ENCODE measurements around the gene OR13D1. TPM values are rescaled to one million over a fixed set of nuclear protein-coding genes. Genes with fewer than 3 reads are reported as not detected.
A peak's percentile ranks its signal among the peaks of the same experiment; 100 is the strongest.
"Not testable (repeated sequence)": the region's sequence is repeated elsewhere in the genome, so short reads cannot be mapped to it uniquely, and the experiment has no call there.

The OR13D1 gene
- total RNA-seq, 1 donor from 2014 or later: not detected

DNA sequence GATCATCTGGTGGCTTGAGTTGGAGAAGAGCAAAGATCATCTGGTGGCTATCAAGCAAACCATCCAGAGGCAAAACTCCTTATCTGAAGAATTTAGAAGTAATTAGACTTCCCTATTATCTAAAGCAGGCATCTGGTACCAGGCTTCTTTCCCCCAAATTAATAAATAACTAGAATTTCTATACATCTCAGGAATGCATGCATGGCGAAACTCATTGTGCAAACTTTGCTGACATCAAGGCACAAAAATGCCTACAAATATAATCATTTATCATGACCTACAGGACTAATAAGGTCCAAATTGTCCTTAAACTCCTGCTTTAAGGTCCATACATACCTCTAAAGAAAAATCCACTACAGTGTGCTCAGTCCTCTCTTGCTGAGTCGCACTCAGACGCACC lies 6.0 kb downstream of the OR13D1 start:
- no peak for DNase-seq (ENCODE audit: extremely low spot score, unreplicated experiment)
- Mint-ChIP-seq H3K4me1 (ENCODE audit: unreplicated experiment) (no peaks in the 10 kb centered on the region), H3K9me3 (ENCODE audit: unreplicated experiment) (no peaks in the 10 kb centered on the region), H3K27me3 (ENCODE audit: unreplicated experiment) (peaks cover 21% of the 10 kb centered on the region), H3K27ac (ENCODE audit: unreplicated experiment) (no peak overlapping the region), H3K4me3 (ENCODE audit: unreplicated experiment) (no peak overlapping the region), H3K36me3 (ENCODE audit: unreplicated experiment) (no peaks in the 10 kb centered on the region)
- TF ChIP-seq, protein P1, sequence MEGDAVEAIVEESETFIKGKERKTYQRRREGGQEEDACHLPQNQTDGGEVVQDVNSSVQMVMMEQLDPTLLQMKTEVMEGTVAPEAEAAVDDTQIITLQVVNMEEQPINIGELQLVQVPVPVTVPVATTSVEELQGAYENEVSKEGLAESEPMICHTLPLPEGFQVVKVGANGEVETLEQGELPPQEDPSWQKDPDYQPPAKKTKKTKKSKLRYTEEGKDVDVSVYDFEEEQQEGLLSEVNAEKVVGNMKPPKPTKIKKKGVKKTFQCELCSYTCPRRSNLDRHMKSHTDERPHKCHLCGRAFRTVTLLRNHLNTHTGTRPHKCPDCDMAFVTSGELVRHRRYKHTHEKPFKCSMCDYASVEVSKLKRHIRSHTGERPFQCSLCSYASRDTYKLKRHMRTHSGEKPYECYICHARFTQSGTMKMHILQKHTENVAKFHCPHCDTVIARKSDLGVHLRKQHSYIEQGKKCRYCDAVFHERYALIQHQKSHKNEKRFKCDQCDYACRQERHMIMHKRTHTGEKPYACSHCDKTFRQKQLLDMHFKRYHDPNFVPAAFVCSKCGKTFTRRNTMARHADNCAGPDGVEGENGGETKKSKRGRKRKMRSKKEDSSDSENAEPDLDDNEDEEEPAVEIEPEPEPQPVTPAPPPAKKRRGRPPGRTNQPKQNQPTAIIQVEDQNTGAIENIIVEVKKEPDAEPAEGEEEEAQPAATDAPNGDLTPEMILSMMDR (IDR thresholded peaks at IDR 0.05): no peak

DNA sequence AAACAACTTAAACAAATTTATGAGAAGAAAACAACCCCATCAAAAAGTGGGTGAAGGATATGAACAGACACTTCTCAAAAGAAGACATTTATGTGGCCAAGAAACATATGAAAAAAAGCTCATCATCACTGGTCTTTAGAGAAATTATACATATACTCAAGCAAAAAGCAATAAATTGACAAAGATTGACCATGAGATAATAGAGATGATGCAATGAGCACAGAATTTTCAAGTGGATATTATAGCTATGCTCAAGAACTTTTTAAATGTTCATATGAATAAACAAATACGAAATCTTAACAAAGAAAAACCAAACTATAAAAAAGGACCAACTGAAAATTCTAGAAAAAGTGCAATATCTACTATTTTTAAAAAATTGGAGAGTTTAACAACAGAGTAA lies 14.4 kb downstream of the OR13D1 start:
- not testable (repeated sequence) for H3K4me1 Mint-ChIP-seq (ENCODE audit: unreplicated experiment); H3K9me3 Mint-ChIP-seq (ENCODE audit: unreplicated experiment); H3K36me3 Mint-ChIP-seq (ENCODE audit: unreplicated experiment); DNase-seq (ENCODE audit: extremely low spot score, unreplicated experiment); H3K27ac Mint-ChIP-seq (ENCODE audit: unreplicated experiment); H3K4me3 Mint-ChIP-seq (ENCODE audit: unreplicated experiment)
- peaks cover 36% of the 10 kb centered on the region for H3K27me3 Mint-ChIP-seq (ENCODE audit: unreplicated experiment)

DNA sequence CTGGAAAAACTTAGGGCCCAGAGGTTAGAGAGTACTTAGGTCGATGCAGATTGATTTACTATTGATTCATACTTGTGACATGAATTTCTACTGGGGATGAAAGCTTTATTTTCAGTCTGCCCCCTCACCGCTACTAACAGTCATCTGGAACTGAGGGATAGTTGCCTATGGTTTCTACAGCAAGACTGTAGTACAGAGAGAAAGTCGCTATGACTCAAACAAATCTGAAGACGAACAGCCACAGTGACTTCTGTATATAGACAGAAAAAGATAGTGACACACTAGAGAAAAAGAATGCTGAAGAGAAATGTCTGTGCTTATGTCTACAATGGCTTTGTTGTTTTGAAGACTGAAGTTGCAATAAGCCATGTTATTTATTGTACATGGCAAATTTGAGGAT lies 17.3 kb downstream of the OR13D1 start:
- Mint-ChIP-seq H3K27me3 (ENCODE audit: unreplicated experiment) (peaks cover 43% of the 10 kb centered on the region), H3K4me3 (ENCODE audit: unreplicated experiment) (no peak overlapping the region), H3K9me3 (ENCODE audit: unreplicated experiment) (no peaks in the 10 kb centered on the region), H3K36me3 (ENCODE audit: unreplicated experiment) (no peaks in the 10 kb centered on the region), H3K27ac (ENCODE audit: unreplicated experiment) (no peak overlapping the region), H3K4me1 (ENCODE audit: unreplicated experiment) (no peaks in the 10 kb centered on the region)
- TF ChIP-seq, protein P1 (IDR thresholded peaks at IDR 0.05): no peak
- DNase-seq (ENCODE audit: extremely low spot score, unreplicated experiment): no peak

DNA sequence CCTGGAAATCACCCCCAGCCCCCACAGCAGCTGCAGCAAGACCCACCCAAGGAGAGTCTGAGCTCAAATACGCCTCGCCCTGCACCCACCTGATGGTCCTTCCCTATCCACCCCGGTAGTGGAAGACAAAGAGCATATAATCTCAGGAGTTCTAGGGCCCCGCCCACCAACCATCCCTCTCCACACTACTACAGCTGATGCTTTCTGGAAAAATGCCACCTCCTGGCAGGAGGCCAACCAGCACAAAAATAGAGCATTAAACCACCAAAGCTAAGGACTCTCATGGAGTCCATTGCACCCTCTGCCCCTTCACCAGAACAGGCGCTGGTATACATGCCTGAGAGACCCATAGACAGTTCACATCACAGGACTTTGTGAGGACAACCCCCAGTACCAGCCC lies 30.7 kb downstream of the OR13D1 start:
- Mint-ChIP-seq H3K27me3 (ENCODE audit: unreplicated experiment) (peaks cover 40% of the 10 kb centered on the region), H3K4me1 (ENCODE audit: unreplicated experiment) (no peaks in the 10 kb centered on the region), H3K36me3 (ENCODE audit: unreplicated experiment) (no peaks in the 10 kb centered on the region), H3K9me3 (ENCODE audit: unreplicated experiment) (no peaks in the 10 kb centered on the region), H3K4me3 (ENCODE audit: unreplicated experiment) (no peak overlapping the region), H3K27ac (ENCODE audit: unreplicated experiment) (no peak overlapping the region)
- DNase-seq (ENCODE audit: extremely low spot score, unreplicated experiment): no peak
- TF ChIP-seq, protein P1 (IDR thresholded peaks at IDR 0.05): no peak

DNA sequence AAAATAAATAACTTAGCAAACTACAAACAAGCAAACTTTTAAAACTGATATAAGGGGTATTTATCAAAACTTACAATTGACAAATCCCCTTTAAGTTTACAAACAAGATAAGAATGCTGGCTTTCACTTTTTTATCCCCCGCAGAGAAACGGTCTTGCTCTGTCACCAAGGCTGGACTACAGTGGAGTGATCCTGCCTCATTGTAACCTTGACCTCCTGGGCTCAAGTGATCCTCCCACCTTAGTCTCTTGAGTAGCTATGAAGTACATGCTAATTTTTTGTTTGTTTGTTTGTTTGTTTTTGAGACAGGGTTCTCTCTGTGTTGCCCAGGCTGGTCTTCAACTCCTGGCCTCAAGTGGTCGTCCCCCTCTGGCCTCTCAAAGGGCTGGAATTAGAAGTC lies 44.1 kb downstream of the OR13D1 start:
- H3K4me3 Mint-ChIP-seq (ENCODE audit: unreplicated experiment): no peak overlapping the region
- TF ChIP-seq, protein P1 (IDR thresholded peaks at IDR 0.05): no peak
- no peak overlapping the region for H3K27ac Mint-ChIP-seq (ENCODE audit: unreplicated experiment)
- H3K36me3 Mint-ChIP-seq (ENCODE audit: unreplicated experiment): no peaks in the 10 kb centered on the region
- H3K27me3 Mint-ChIP-seq (ENCODE audit: unreplicated experiment): no peaks in the 10 kb centered on the region
- no peaks in the 10 kb centered on the region for H3K9me3 Mint-ChIP-seq (ENCODE audit: unreplicated experiment)
- H3K4me1 Mint-ChIP-seq (ENCODE audit: unreplicated experiment): peaks cover 12% of the 10 kb centered on the region
- no peak for DNase-seq (ENCODE audit: extremely low spot score, unreplicated experiment)

DNA sequence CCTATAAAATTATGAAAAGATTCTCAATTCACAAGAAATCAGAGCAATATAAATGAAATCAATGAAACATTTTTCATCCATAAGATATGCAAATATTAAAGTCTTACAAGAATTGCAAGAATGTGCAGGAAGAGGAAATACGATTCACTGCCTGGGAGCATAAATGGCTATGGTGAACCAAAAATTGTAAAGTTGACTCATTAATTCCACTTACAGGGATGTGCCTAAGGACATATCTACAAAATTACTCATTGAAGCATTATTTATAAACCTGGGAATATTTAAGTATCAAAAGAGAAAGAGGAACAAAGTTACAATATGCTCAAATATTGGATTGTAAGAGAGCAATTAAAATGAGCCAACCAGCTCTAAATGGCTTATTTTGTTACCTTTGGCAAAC lies 46.3 kb downstream of the OR13D1 start:
- H3K4me1 Mint-ChIP-seq (ENCODE audit: unreplicated experiment): peaks cover 12% of the 10 kb centered on the region
- no peaks in the 10 kb centered on the region for H3K36me3 Mint-ChIP-seq (ENCODE audit: unreplicated experiment)
- H3K27ac Mint-ChIP-seq (ENCODE audit: unreplicated experiment): peak overlapping the region; percentile 47
- no peak for DNase-seq (ENCODE audit: extremely low spot score, unreplicated experiment)
- no peak overlapping the region for H3K4me3 Mint-ChIP-seq (ENCODE audit: unreplicated experiment)
- H3K9me3 Mint-ChIP-seq (ENCODE audit: unreplicated experiment): no peaks in the 10 kb centered on the region
- TF ChIP-seq, protein P1 (IDR thresholded peaks at IDR 0.05): no peak
- H3K27me3 Mint-ChIP-seq (ENCODE audit: unreplicated experiment): peaks cover 6% of the 10 kb centered on the region

All from osteocyte (in vitro differentiated cells).